Endothelial cell of umbilical vein (primary cell): ENCODE measurements around the gene LHFPL6. TPM values are rescaled to one million over a fixed set of nuclear protein-coding genes. Genes with fewer than 3 reads are reported as not detected.

ENCODE experiments used
- BruUV-seq: library from RNA; stranded (reverse); fragments of 400-500 nt; replicated peaks from 2 replicates; lab custom pipeline; 2021; lab: Mats Ljungman, UMichigan
- CTCF ChIA-PET: fragments of 300-600, 350-600 bp; sonication (Branson Sonifier 250); formaldehyde crosslinking; loops from one replicate; lab custom pipeline; 2021; ENCODE audit warnings: antibody characterized with exemption, inconsistent platforms; lab: Charles Lee
- POLR2A ChIA-PET: fragments of 300-600, 350-600 bp; sonication (Branson Sonifier 250); formaldehyde crosslinking; loops from one replicate; lab custom pipeline; 2021; ENCODE audit warnings: antibody characterized with exemption, inconsistent platforms; lab: Charles Lee
- DNase-seq: peaks from one replicate; pipeline ENCODE4 v3.0.0-alpha.2; 2011; ENCODE audit warnings: low read depth, low spot score
- FAIRE-seq: peaks from 2 replicates; lab custom pipeline; 2011; peaks lifted over from hg19 to GRCh38; lab: Jason Lieb, UNC
- H2AFZ ChIP-seq: 2 replicates; pipeline ENCODE4 v1.6.0; 2012; ENCODE audit warnings: low read depth, low read length, control low read depth, inconsistent platforms
- H3K27ac ChIP-seq: 2 replicates; pipeline ENCODE4 v1.5.1; 2011; ENCODE audit warnings: low read depth, mild to moderate bottlenecking, control low read depth, low read length, moderate library complexity; ENCODE audit not compliant: insufficient read depth
- H3K27me3 ChIP-seq, 2 experiments: 2 replicates each; pipeline versions ENCODE4 v1.6.0 to v1.6.1; 2011; ENCODE audit warnings: low read length in 2 of 2, mixed read lengths in 1 of 2; ENCODE audit not compliant: control insufficient read depth in 2 of 2, insufficient read depth in 2 of 2
- H3K36me3 ChIP-seq, 2 experiments: 2 replicates in 1 of 2; 3 replicates in 1 of 2; pipeline ENCODE4 v1.5.1; 2011; ENCODE audit warnings: low read length in 2 of 2, mild to moderate bottlenecking in 1 of 2, moderate library complexity in 1 of 2; ENCODE audit not compliant: control insufficient read depth in 2 of 2, insufficient read depth in 2 of 2; ENCODE audit errors: extremely low read depth in 1 of 2
- H3K4me1 ChIP-seq: 3 replicates; pipeline ENCODE4 v1.5.1; 2011; ENCODE audit warnings: mild to moderate bottlenecking, low read length; ENCODE audit not compliant: control insufficient read depth, insufficient read depth; ENCODE audit errors: extremely low read depth
- H3K4me2 ChIP-seq: 2 replicates; pipeline ENCODE4 v1.6.1; 2011; ENCODE audit warnings: low read length, control low read depth, mixed read lengths; ENCODE audit not compliant: insufficient read depth
- H3K4me3 ChIP-seq, 3 experiments: fragments of 200-600 bp in 1 of 3; sonication (generic), shearing (Covaris generic) in 1 of 3; replicated peaks in 1 of 3; 2 replicates each; pipeline ENCODE4 v1.5.1; 2011 to 2016; ENCODE audit warnings: control low read depth in 3 of 3, low read length in 3 of 3, mild to moderate bottlenecking in 2 of 3, inconsistent platforms in 1 of 3, low read depth in 1 of 3, moderate library complexity in 1 of 3; ENCODE audit not compliant: insufficient read depth in 1 of 3
- H3K79me2 ChIP-seq: 2 replicates; pipeline ENCODE4 v1.6.0; 2012; ENCODE audit warnings: low read length, inconsistent platforms; ENCODE audit not compliant: control insufficient read depth, insufficient read depth
- H3K9ac ChIP-seq: replicated peaks from 2 replicates; pipeline ENCODE3; 2011; ENCODE audit warnings: low read length, control low read depth; ENCODE audit not compliant: insufficient read depth; ENCODE audit errors: extremely low read depth
- H3K9me1 ChIP-seq: replicated peaks from 3 replicates; pipeline ENCODE4 v1.6.0; 2011; ENCODE audit warnings: mild to moderate bottlenecking, low read length; ENCODE audit not compliant: control insufficient read depth, insufficient read depth; ENCODE audit errors: extremely low read depth
- H3K9me3 ChIP-seq: replicated peaks from 2 replicates; pipeline ENCODE4 v1.5.1; 2012; ENCODE audit warnings: low read length, inconsistent platforms; ENCODE audit not compliant: control insufficient read depth, insufficient read depth
- H4K20me1 ChIP-seq: replicated peaks from 2 replicates; pipeline ENCODE3; 2011; ENCODE audit warnings: mild to moderate bottlenecking, low read length; ENCODE audit not compliant: control insufficient read depth, insufficient read depth; ENCODE audit errors: extremely low read depth
- EZH2 ChIP-seq: IDR thresholded peaks from 2 replicates; pipeline ENCODE4 v1.6.1; 2012; ENCODE audit warnings: borderline replicate concordance, low read depth, mild to moderate bottlenecking, moderate library complexity, low read length, inconsistent platforms; ENCODE audit not compliant: severe bottlenecking
- FOS ChIP-seq: IDR thresholded peaks from 2 replicates; pipeline ENCODE4 v1.6.1; 2011; ENCODE audit warnings: mild to moderate bottlenecking, low read length, moderate library complexity, borderline replicate concordance; ENCODE audit not compliant: insufficient read depth
- GATA2 ChIP-seq: IDR thresholded peaks from 2 replicates; pipeline ENCODE4 v1.7.0; 2011; ENCODE audit warnings: low read depth, mild to moderate bottlenecking, moderate library complexity, mixed read lengths, low read length; ENCODE audit not compliant: insufficient read length, insufficient read depth
- JUN ChIP-seq: IDR thresholded peaks from 2 replicates; pipeline ENCODE4 v1.6.1; 2011; ENCODE audit warnings: borderline replicate concordance, low read depth; ENCODE audit not compliant: insufficient read length, insufficient read depth
- MYC ChIP-seq: IDR thresholded peaks from one replicate; pipeline ENCODE4 v1.6.1; 2011; ENCODE audit warnings: mild to moderate bottlenecking, low read depth, low read length
- POLR2A ChIP-seq: IDR thresholded peaks from 2 replicates; pipeline ENCODE4 v1.6.1; 2012; ENCODE audit warnings: low read depth, mild to moderate bottlenecking, control low read depth, low read length
- POLR2AphosphoS5 ChIP-seq: IDR thresholded peaks from 2 replicates; pipeline ENCODE4 v1.6.1; 2012; ENCODE audit warnings: low read depth, mild to moderate bottlenecking, control low read depth, low read length, moderate library complexity; ENCODE audit not compliant: insufficient read depth
- dilution Hi-C: fragments of 300-500 bp; cut with MboI; formaldehyde crosslinking; loops from one replicate; pipeline ENCODE4 v1.15.0; 2019; ENCODE audit warnings: low sequenced_read_pairs; ENCODE audit not compliant: extremely low pct_ligation_motif_present
- intact Hi-C: fragments of 100-400 bp; cut with micrococcal nuclease; formaldehyde crosslinking; loops from one replicate; pipeline ENCODE4 v1.10.0; 2022
- polyA plus RNA-seq, 4 experiments: library from polyadenylated mRNA; depleted of rRNA in 3 of 4; stranded (reverse) in 3 of 4; unstranded in 1 of 4; fragments of >200 nt; gene quantifications; 2 replicates each; pipeline versions ENCODE4 v1.2.1 to v1.2.3, GENCODE V29; 2011 to 2012; ENCODE audit warnings: missing spikeins in 1 of 4
- total RNA-seq: library from RNA; stranded (reverse); gene quantifications from 2 replicates; pipeline ENCODE4 v1.2.3, GENCODE V29; 2021
- TF ChIP-seq, protein P1 (sequence below), 2 donors: IDR thresholded peaks; 1 replicate in 1 of 2; 2 replicates in 1 of 2; pipeline ENCODE4 v1.5.1; 2011; ENCODE audit warnings: low read length in 2 of 2, mild to moderate bottlenecking in 2 of 2, moderate library complexity in 2 of 2, control low read depth in 1 of 2, inconsistent platforms in 1 of 2, low read depth in 1 of 2; ENCODE audit not compliant: insufficient read depth in 1 of 2; ENCODE audit errors: extremely low read depth in 1 of 2
- TF ChIP-seq, protein P2 (sequence below): IDR thresholded peaks from 2 replicates; pipeline ENCODE4 v1.6.1; 2011; ENCODE audit not compliant: insufficient read depth, insufficient read length

Gene LHFPL6
- total and polyA plus RNA-seq, 2 donors (not counting 3 experiments of a cell fraction or from before 2014, with no cell fraction given): 17.5 to 19.4 TPM

DNA sequence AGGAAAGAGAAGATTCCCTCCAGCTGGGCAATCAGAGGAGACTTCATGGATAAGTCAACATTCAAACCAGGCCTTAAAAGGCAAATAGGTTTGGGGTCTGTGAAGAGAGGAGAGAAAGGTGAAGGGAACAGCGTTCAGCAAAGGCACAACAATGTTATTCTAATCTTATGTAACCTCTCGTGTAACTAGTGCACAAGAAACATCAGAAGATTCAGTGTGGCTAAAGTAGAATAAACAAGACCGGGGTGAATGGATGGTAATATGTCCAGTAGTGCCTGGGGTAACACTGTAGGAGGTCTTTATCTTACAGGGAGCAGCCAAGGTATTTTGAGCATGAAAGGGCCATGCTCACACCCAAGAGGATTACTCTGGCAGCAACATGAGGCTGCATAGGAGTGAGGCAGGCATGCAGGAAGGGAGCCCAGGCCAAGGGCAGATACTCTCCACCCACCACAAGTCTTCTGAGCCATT lies 24.1 kb downstream of the LHFPL6 start:
- no TSS peak for BruUV-seq
- H2AFZ ChIP-seq: no peak overlapping the region
- POLR2A ChIA-PET: no interaction called here
- CTCF ChIA-PET: interaction anchor here (1.5 kb wide), 1 partner anchor 33 kb away, joined by 3 read pairs; no protein-coding TSS in a partner anchor
- dilution Hi-C loops (no loop called here), intact Hi-C loops (no loop called here)
- H3K9me3 ChIP-seq: no peaks in the 10 kb centered on the region
- no peak for FAIRE-seq
- no peaks in the 10 kb centered on the region for H4K20me1 ChIP-seq
- no peak overlapping the region for H3K4me3 ChIP-seq
- no peak for TF ChIP-seq FOS
- no peak for TF ChIP-seq POLR2AphosphoS5
- TF ChIP-seq POLR2A: no peak
- TF ChIP-seq JUN: no peak
- TF ChIP-seq, protein P1, sequence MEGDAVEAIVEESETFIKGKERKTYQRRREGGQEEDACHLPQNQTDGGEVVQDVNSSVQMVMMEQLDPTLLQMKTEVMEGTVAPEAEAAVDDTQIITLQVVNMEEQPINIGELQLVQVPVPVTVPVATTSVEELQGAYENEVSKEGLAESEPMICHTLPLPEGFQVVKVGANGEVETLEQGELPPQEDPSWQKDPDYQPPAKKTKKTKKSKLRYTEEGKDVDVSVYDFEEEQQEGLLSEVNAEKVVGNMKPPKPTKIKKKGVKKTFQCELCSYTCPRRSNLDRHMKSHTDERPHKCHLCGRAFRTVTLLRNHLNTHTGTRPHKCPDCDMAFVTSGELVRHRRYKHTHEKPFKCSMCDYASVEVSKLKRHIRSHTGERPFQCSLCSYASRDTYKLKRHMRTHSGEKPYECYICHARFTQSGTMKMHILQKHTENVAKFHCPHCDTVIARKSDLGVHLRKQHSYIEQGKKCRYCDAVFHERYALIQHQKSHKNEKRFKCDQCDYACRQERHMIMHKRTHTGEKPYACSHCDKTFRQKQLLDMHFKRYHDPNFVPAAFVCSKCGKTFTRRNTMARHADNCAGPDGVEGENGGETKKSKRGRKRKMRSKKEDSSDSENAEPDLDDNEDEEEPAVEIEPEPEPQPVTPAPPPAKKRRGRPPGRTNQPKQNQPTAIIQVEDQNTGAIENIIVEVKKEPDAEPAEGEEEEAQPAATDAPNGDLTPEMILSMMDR (IDR thresholded peaks at IDR 0.05; ENCODE audit: extremely low read depth in 1 of 2, insufficient read depth in 1 of 2, low read depth in 1 of 2, low read length in 2 of 2): no peak
- TF ChIP-seq MYC: no peak
- no peak for TF ChIP-seq EZH2
- TF ChIP-seq, protein P2, sequence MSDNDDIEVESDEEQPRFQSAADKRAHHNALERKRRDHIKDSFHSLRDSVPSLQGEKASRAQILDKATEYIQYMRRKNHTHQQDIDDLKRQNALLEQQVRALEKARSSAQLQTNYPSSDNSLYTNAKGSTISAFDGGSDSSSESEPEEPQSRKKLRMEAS: no peak
- no peak for TF ChIP-seq GATA2
- H3K79me2 ChIP-seq: no peaks in the 10 kb centered on the region
- no peaks in the 10 kb centered on the region for H3K9me1 ChIP-seq
- no peaks in the 10 kb centered on the region for H3K36me3 ChIP-seq
- no peak overlapping the region for H3K4me2 ChIP-seq
- no peaks in the 10 kb centered on the region for H3K27me3 ChIP-seq
- H3K9ac ChIP-seq: no peak overlapping the region
- no peaks in the 10 kb centered on the region for H3K4me1 ChIP-seq
- no peak for DNase-seq
- no peak overlapping the region for H3K27ac ChIP-seq
